ENCODE data around the gene TANC2. TPM values are rescaled to one million over a fixed set of nuclear protein-coding genes. Genes with fewer than 3 reads are reported as not detected.

TANC2 gene
- total and polyA plus RNA-seq, 2 of the 8 experiments (the other 6 are each of a cell fraction or from before 2014, with no cell fraction given): 5.7 to 21.9 TPM

DNA sequence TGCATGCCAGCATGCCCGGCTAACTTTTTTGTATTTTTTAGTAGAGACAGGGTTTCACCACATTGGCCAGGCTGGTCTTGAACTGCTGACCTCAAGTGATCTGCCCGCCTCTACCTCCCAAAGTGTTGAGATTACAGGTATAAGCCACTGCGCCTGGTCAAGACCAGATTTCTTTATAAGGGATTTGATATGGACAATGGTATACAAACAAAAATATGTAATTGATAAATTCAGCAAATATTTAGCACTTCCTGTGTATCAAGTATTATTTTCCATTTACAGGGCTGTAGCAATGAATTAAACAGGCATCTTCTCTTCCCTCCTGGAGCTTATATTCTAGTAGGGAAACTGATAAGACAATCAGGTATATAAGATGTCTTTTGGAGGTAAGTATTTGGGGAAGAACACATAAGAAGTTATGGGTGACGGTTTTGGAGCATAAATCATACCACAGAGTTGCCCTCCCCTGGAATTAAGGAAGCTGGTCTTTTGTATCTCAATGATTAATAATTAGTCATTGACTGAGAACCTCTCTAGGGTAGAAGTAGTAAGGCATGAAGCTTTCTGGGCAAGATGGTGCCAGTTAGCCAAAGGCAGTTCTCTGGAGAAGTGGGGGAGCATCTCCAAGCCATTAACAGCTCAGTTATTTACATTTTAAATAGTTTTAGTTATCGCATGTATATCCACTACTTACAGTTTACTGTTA lies 35.8 kb downstream of the TANC2 start:
- Histone ChIP-seq H4K5ac (ENCODE audit: insufficient read length, low read depth, low read length) (no peak overlapping the region), H3K9ac (replicated peaks in 1 of 4; ENCODE audit: extremely low read depth in 1 of 4, low read depth in 3 of 4, low read length in 3 of 4) (no peak overlapping the region), H3K4ac (replicated peaks; ENCODE audit: insufficient read length, low read depth, low read length) (no peak overlapping the region), H3K23ac (ENCODE audit: insufficient read length) (no peak overlapping the region), H4K20me1 (replicated peaks in 1 of 2; ENCODE audit: control insufficient read depth in 1 of 2, insufficient read depth in 2 of 2, low read length in 2 of 2) (peaks cover 0 to 2% of the 10 kb centered on the region in 2 experiments), H3K4me2 (ENCODE audit: insufficient read depth in 1 of 2, low read depth in 2 of 2, low read length in 2 of 2) (no peak overlapping the region), H3K56ac (replicated peaks; ENCODE audit: insufficient read length, low read depth, low read length) (no peak overlapping the region), H2AFZ (ENCODE audit: low read length) (no peak overlapping the region), H3K14ac (ENCODE audit: insufficient read length) (no peak overlapping the region), H2BK15ac (ENCODE audit: low read length) (no peak overlapping the region), H3K27me3 (replicated peaks in 1 of 4; ENCODE audit: control insufficient read depth in 3 of 4, extremely low read depth in 1 of 4, insufficient read depth in 3 of 4, low read length in 3 of 4) (no peaks in the 10 kb centered on the region), H2AK5ac (ENCODE audit: low read depth, low read length) (no peak overlapping the region), H3K4me1 (replicated peaks in 1 of 4; ENCODE audit: control insufficient read depth in 3 of 4, insufficient read depth in 4 of 4, low read length in 3 of 4) (no peaks in the 10 kb centered on the region), H2BK120ac (replicated peaks; ENCODE audit: low read depth, low read length) (no peak overlapping the region), H3K9me3 (ENCODE audit: insufficient read depth in 2 of 2, low read depth in 1 of 2, low read length in 1 of 2) (no peaks in the 10 kb centered on the region), H3K27ac (ENCODE audit: low read depth, low read length) (no peak overlapping the region), H4K8ac (ENCODE audit: extremely low read depth, insufficient read depth, low read length) (no peak overlapping the region), H2BK12ac (ENCODE audit: low read depth, low read length) (no peak overlapping the region), H4K91ac (replicated peaks; ENCODE audit: insufficient read length, low read length) (no peak overlapping the region), H3K4me3 (ENCODE audit: extremely low read depth in 1 of 4, insufficient read depth in 2 of 4, low read depth in 3 of 4, low read length in 4 of 4) (no peak overlapping the region), H3K36me3 (ENCODE audit: control insufficient read depth in 2 of 4, insufficient read depth in 4 of 4, low read length in 3 of 4) (no peaks in the 10 kb centered on the region), H3K23me2 (ENCODE audit: low read depth, low read length) (no peaks in the 10 kb centered on the region), H3K79me1 (ENCODE audit: low read depth, low read length) (no peaks in the 10 kb centered on the region), H2BK5ac (ENCODE audit: low read depth, low read length) (no peak overlapping the region), H3K18ac (ENCODE audit: extremely low read depth, low read length) (no peak overlapping the region), H2BK20ac (ENCODE audit: low read length) (no peak overlapping the region), H3K79me2 (ENCODE audit: control insufficient read depth in 1 of 2, insufficient read depth in 2 of 2, low read length in 2 of 2) (0 out of 4 replicates have a peak, but pooled peaks cover 0 to 2% of the 10 kb centered on the region in 2 experiments)
- ChIA-PET POLR2A (ENCODE audit: partially characterized antibody) (no interaction called here), CTCF (ENCODE audit: partially characterized antibody) (interaction anchor here (7.6 kb wide), 1 partner anchor 14 kb away, joined by 59 read pairs; no protein-coding TSS in a partner anchor)
- TF ChIP-seq KDM4A (IDR thresholded peaks at IDR 0.05; ENCODE audit: low read depth, low read length, severe bottlenecking): no peak
- no peak for TF ChIP-seq SP1 (IDR thresholded peaks at IDR 0.05; ENCODE audit: low read depth, low read length)
- no peak for TF ChIP-seq TCF12 (IDR thresholded peaks at IDR 0.05; ENCODE audit: low read depth, low read length)
- no peak for TF ChIP-seq RNF2 (IDR thresholded peaks at IDR 0.05; ENCODE audit: borderline replicate concordance, low read depth, low read length, missing control alignments, poor library complexity, severe bottlenecking)
- TF ChIP-seq CTBP2 (IDR thresholded peaks at IDR 0.05; ENCODE audit: borderline replicate concordance, insufficient read depth, insufficient read length, low read length): no peak
- TF ChIP-seq SIX5 (IDR thresholded peaks at IDR 0.05; ENCODE audit: low read depth, low read length): no peak
- no peak for TF ChIP-seq SIN3A (conservative IDR thresholded peaks at IDR 0.05 in 1 of 2, IDR thresholded peaks at IDR 0.05 in 1 of 2; ENCODE audit: low read depth in 1 of 2, low read length in 2 of 2)
- no peak for TF ChIP-seq GABPA (IDR thresholded peaks at IDR 0.05; ENCODE audit: borderline replicate concordance, insufficient read depth, low read length)
- TF ChIP-seq CHD2 (IDR thresholded peaks at IDR 0.05; ENCODE audit: low read length): no peak
- TF ChIP-seq NRF1 (IDR thresholded peaks at IDR 0.05; ENCODE audit: low read depth, low read length): no peak
- TF ChIP-seq BRCA1 (IDR thresholded peaks at IDR 0.05; ENCODE audit: low read depth, low read length): no peak
- no peak for TF ChIP-seq JUN (IDR thresholded peaks at IDR 0.05; ENCODE audit: low read depth, low read length)
- WGBS, 2 experiments (ENCODE audit: extremely low coverage in 1 of 2, insufficient coverage in 1 of 2, insufficient read length in 1 of 2, insufficient replicate concordance in 2 of 2, low coverage in 1 of 2, low lambda C conversion rate in 2 of 2, missing lambda C conversion rate in 1 of 2): 91% methylated on average over 4 of the region's 5 CpGs; no CpG with 5 or more reads in 1 of the 2 experiments
- no peak for DNase-seq (ENCODE audit: low read depth in 1 of 2, low spot score in 2 of 2)
- no peak for FAIRE-seq

Data from H1 (cell line).